ENCODE measurements around the gene IRGQ. TPM values are rescaled to one million over a fixed set of nuclear protein-coding genes. Genes with fewer than 3 reads are reported as not detected.
A peak's percentile ranks its signal among the peaks of the same experiment; 100 is the strongest.

Gene IRGQ
- total RNA-seq, 1 donor from 2014 or later = 41.7 TPM

GRCh38 chr19:43616954-43617353 is 21.0 kb upstream of the IRGQ start:
- Mint-ChIP-seq H3K36me3 (ENCODE audit: low read depth) (peaks cover 16% of the 10 kb centered on the region), H3K4me3 (ENCODE audit: unreplicated experiment) (no peak overlapping the region), H3K27me3 (ENCODE audit: low read depth) (no peaks in the 10 kb centered on the region), H3K4me1 (ENCODE audit: low read depth) (peaks cover 25% of the 10 kb centered on the region), H3K9me3 (ENCODE audit: low read depth) (no peaks in the 10 kb centered on the region), H3K27ac (ENCODE audit: unreplicated experiment) (peak overlapping the region; percentile 68)
- DNase-seq (ENCODE audit: low spot score) = no peak
- TF ChIP-seq CTCF (IDR thresholded peaks at IDR 0.05) = no peak

- no peaks in the 10 kb centered on the region for H3K27me3 Mint-ChIP-seq (ENCODE audit: low read depth)
- peaks cover 20% of the 10 kb centered on the region for H3K36me3 Mint-ChIP-seq (ENCODE audit: low read depth)
- H3K4me1 Mint-ChIP-seq (ENCODE audit: low read depth) = peaks cover 25% of the 10 kb centered on the region
- DNase-seq (ENCODE audit: low spot score) = no peak
- TF ChIP-seq CTCF (IDR thresholded peaks at IDR 0.05) = no peak
- no peak overlapping the region for H3K27ac Mint-ChIP-seq (ENCODE audit: unreplicated experiment)
- H3K9me3 Mint-ChIP-seq (ENCODE audit: low read depth) = no peaks in the 10 kb centered on the region
- no peak overlapping the region for H3K4me3 Mint-ChIP-seq (ENCODE audit: unreplicated experiment)
Measured at GRCh38 chr19:43616306-43616705, 20.4 kb upstream of the IRGQ start.

- no peak for TF ChIP-seq CTCF (IDR thresholded peaks at IDR 0.05)
- Mint-ChIP-seq H3K36me3 (ENCODE audit: low read depth) (peaks cover 22% of the 10 kb centered on the region), H3K27ac (ENCODE audit: unreplicated experiment) (no peak overlapping the region), H3K9me3 (ENCODE audit: low read depth) (no peaks in the 10 kb centered on the region), H3K4me1 (ENCODE audit: low read depth) (peaks cover 14% of the 10 kb centered on the region), H3K27me3 (ENCODE audit: low read depth) (no peaks in the 10 kb centered on the region), H3K4me3 (ENCODE audit: unreplicated experiment) (no peak overlapping the region)
- no peak for DNase-seq (ENCODE audit: low spot score)
Measured at GRCh38 chr19:43612374-43612773, 16.4 kb upstream of the IRGQ start.

- no peak for DNase-seq (ENCODE audit: low spot score)
- Mint-ChIP-seq H3K27me3 (ENCODE audit: low read depth) (no peaks in the 10 kb centered on the region), H3K4me3 (ENCODE audit: unreplicated experiment) (no peak within 1 kb of the TSS), H3K9me3 (ENCODE audit: low read depth) (no peaks in the 10 kb centered on the region), H3K36me3 (ENCODE audit: low read depth) (peaks cover 24% of the 10 kb centered on the region), H3K4me1 (ENCODE audit: low read depth) (peaks cover 12% of the 10 kb centered on the region), H3K27ac (ENCODE audit: unreplicated experiment) (peak within 1 kb of the TSS; percentile 81)
- no peak for TF ChIP-seq CTCF (IDR thresholded peaks at IDR 0.05)
Measured at GRCh38 chr19:43611788-43612187, 15.9 kb upstream of the IRGQ start, which contains the start of gene SRRM5. SRRM5 (plus strand) TSS chr19:43612088; CDS start chr19:43612122, 34 bp downstream.

- peak overlapping the region; percentile 81 for H3K27ac Mint-ChIP-seq (ENCODE audit: unreplicated experiment)
- no peak for DNase-seq (ENCODE audit: low spot score)
- H3K4me3 Mint-ChIP-seq (ENCODE audit: unreplicated experiment) = no peak overlapping the region
- peaks cover 24% of the 10 kb centered on the region for H3K36me3 Mint-ChIP-seq (ENCODE audit: low read depth)
- peaks cover 8% of the 10 kb centered on the region for H3K4me1 Mint-ChIP-seq (ENCODE audit: low read depth)
- no peaks in the 10 kb centered on the region for H3K9me3 Mint-ChIP-seq (ENCODE audit: low read depth)
- TF ChIP-seq CTCF (IDR thresholded peaks at IDR 0.05) = no peak
- no peaks in the 10 kb centered on the region for H3K27me3 Mint-ChIP-seq (ENCODE audit: low read depth)
Measured at GRCh38 chr19:43610493-43610892, 14.6 kb upstream of the IRGQ start.

Data from chondrocyte (in vitro differentiated cells).